Transverse colon (tissue), 4 donors: Measurements from ENCODE around the gene PPFIA4. TPM values are rescaled to one million over a fixed set of nuclear protein-coding genes. Genes with fewer than 3 reads are reported as not detected.

Experiments used
- DNase-seq: peaks from one replicate; pipeline ENCODE4 v3.0.0-alpha.2; 2019
- H3K27ac ChIP-seq, 4 donors: fragments of 200-600 bp; sonication (generic); 2 replicates each; pipeline ENCODE4 v1.5.1; 2016 to 2018; ENCODE audit warnings: inconsistent platforms in 4 of 4
- H3K27me3 ChIP-seq: fragments of 200-600 bp; sonication (generic); 2 replicates; pipeline ENCODE4 v1.5.1; 2017; ENCODE audit warnings: inconsistent platforms
- H3K36me3 ChIP-seq, 4 donors: fragments of 200-600 bp; sonication (generic); 2 replicates each; pipeline ENCODE4 v1.5.1; 2017 to 2019; ENCODE audit warnings: inconsistent platforms in 4 of 4
- H3K4me1 ChIP-seq, 4 donors: fragments of 200-600 bp; sonication (generic); 2 replicates each; pipeline ENCODE4 v1.5.1; 2017 to 2020; ENCODE audit warnings: inconsistent platforms in 4 of 4
- H3K4me3 ChIP-seq, 4 donors: fragments of 200-600 bp; sonication (generic); 1 replicate in 1 of 4; 2 replicates in 3 of 4; pipeline versions ENCODE4 v1.5.1 to v1.6.1; 2017 to 2019; ENCODE audit warnings: inconsistent platforms in 4 of 4
- H3K9me3 ChIP-seq, 2 donors: fragments of 200-600 bp; sonication (generic); 2 replicates each; pipeline ENCODE4 v1.5.1; 2017 to 2019; ENCODE audit warnings: inconsistent platforms in 2 of 2
- EP300 ChIP-seq: sonication (generic); formaldehyde crosslinking; IDR thresholded peaks from one replicate; pipeline ENCODE4 v1.6.1; 2017; ENCODE audit warnings: antibody characterized with exemption, low read depth
- POLR2A ChIP-seq: fragments of 450-650 bp; IDR thresholded peaks from one replicate; pipeline ENCODE4 v1.6.1; 2016; ENCODE audit warnings: antibody characterized with exemption, mild to moderate bottlenecking, moderate library complexity
- POLR2AphosphoS5 ChIP-seq, 3 donors: sonication (generic); formaldehyde crosslinking; IDR thresholded peaks; one replicate each; pipeline ENCODE4 v1.6.1; 2016; ENCODE audit warnings: antibody characterized with exemption in 3 of 3
- WGBS, 2 donors: methylation state at CpG; one replicate each; pipeline ENCODE4 v1.1.5; 2018; ENCODE audit warnings: low coverage in 1 of 2; 5-methylcytosine and 5-hydroxymethylcytosine counted together
- in situ Hi-C, 4 donors: fragments of 200-750 bp; cut with MboI; loops; one replicate each; pipeline versions ENCODE4 v1.15.0 to v1.15.1; 2017; ENCODE audit warnings: low sequenced_read_pairs in 3 of 4, low pct_ligation_motif_present in 1 of 4, low pct_unique_long_range_greater_than_20kb in 1 of 4
- intact Hi-C: fragments of 100-400 bp; cut with DNase I; formaldehyde crosslinking; loops from one replicate; pipeline ENCODE4 v1.15.1; 2023; ENCODE audit warnings: low total_unique reads
- total RNA-seq, 4 donors: library from RNA; depleted of rRNA; stranded (reverse); fragments of >200 nt; gene quantifications; one replicate each; pipeline ENCODE4 v1.1.0, GENCODE V29; 2016
- TF ChIP-seq, protein P1 (sequence below), 5 experiments: fragments of 200-600 bp in 3 of 5; fragments of 450-650 bp in 2 of 5; sonication (generic) in 3 of 5; IDR thresholded peaks; 1 replicate in 2 of 5; 2 replicates in 3 of 5; pipeline ENCODE4 v1.5.1; 2016 to 2017; ENCODE audit warnings: antibody characterized with exemption in 5 of 5, inconsistent platforms in 3 of 5, mild to moderate bottlenecking in 2 of 5, moderate library complexity in 1 of 5

Gene PPFIA4
- total RNA-seq, 4 donors from 2014 or later, result 0.41 to 1.1 (median 0.48) TPM; not detected in 1

DNA sequence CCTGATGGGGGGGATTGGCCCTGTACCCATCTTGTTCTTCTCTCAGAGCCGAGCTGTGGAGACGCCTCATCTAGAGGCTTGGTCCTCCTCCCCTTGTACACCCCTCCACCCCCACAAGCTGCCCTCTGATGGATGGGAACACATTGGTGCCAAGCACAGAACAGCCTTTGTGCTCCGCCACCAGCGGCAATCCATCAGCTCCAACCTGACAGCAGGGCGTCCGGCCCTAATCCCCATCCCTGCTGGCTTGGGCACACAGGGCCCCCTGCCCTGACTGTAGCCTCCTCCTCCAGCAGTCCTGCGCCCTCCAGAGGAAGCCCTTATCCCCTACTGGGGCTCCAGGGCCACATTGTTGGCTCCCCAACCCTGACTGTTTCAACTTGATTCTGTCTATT is 63.4 kb downstream of the PPFIA4 start:
- in situ Hi-C loops (no loop called here), intact Hi-C loops (no loop called here)
- WGBS, 2 donors, result 88% methylated on average over 7 of the region's 7 CpGs; no CpG with 5 or more reads in 1 of the 2 donors
- no peaks in the 10 kb centered on the region for H3K36me3 ChIP-seq
- TF ChIP-seq POLR2AphosphoS5 (IDR thresholded peaks at IDR 0.05), result no peak
- TF ChIP-seq, protein P1, sequence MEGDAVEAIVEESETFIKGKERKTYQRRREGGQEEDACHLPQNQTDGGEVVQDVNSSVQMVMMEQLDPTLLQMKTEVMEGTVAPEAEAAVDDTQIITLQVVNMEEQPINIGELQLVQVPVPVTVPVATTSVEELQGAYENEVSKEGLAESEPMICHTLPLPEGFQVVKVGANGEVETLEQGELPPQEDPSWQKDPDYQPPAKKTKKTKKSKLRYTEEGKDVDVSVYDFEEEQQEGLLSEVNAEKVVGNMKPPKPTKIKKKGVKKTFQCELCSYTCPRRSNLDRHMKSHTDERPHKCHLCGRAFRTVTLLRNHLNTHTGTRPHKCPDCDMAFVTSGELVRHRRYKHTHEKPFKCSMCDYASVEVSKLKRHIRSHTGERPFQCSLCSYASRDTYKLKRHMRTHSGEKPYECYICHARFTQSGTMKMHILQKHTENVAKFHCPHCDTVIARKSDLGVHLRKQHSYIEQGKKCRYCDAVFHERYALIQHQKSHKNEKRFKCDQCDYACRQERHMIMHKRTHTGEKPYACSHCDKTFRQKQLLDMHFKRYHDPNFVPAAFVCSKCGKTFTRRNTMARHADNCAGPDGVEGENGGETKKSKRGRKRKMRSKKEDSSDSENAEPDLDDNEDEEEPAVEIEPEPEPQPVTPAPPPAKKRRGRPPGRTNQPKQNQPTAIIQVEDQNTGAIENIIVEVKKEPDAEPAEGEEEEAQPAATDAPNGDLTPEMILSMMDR (IDR thresholded peaks at IDR 0.05), result no peak
- TF ChIP-seq EP300, result no peak
- no peak for TF ChIP-seq POLR2A
- peaks cover 6% of the 10 kb centered on the region for H3K27me3 ChIP-seq
- no peak overlapping the region for H3K4me3 ChIP-seq
- no peak for DNase-seq
- no peak overlapping the region for H3K27ac ChIP-seq
- peaks cover 1 to 4% of the 10 kb centered on the region in 2 donors for H3K9me3 ChIP-seq
- H3K4me1 ChIP-seq, result no peaks in the 10 kb centered on the region

DNA sequence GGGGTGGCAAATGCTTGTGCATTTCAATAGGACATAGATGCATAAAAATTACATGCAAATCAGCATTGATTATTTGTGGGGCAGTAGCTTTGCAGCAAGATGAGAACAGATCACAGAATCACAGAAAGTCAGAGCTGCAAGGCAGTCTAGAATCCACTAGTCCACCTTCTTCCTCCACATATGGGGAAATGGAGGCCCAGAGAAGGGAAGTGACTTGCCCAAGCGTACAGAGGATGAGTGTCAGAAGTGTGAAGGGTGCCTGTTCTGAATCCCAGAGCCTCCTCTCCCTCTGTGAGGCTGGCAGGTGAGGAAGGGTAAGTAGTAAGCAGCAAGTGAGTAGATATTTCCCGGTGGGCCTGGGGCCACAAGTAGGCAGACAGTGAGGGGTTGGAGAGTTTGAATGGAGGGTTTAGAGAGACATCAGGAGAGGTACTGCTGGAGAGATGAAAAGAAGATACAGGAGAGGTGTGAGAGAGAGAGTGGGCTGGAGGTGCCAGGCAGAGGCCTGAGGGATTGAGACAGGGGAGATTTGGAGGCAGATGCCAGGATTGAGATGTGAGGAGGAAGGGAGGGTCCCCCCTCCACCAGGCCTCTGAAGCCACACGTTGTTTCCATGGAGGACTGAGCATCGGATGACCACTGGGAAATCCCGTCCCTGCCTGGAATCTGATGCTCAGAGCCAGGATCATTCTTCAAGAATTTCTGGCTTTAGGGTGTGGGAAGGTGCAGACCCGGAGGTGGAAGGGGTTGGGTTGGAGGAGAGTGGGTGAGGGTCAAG is 64.3 kb downstream of the PPFIA4 start:
- H3K4me3 ChIP-seq, result no peak overlapping the region
- H3K36me3 ChIP-seq, result no peaks in the 10 kb centered on the region
- TF ChIP-seq EP300 (no peak), POLR2A (no peak)
- intact Hi-C loops, result no loop called here
- H3K9me3 ChIP-seq, result peaks cover 9 to 11% of the 10 kb centered on the region in 2 donors
- 69 to 100% methylated on average over 1 to 6 of the region's 6 CpGs for WGBS, 2 donors
- in situ Hi-C loops, result no loop called here
- DNase-seq, result no peak
- H3K4me1 ChIP-seq, result no peaks in the 10 kb centered on the region
- H3K27ac ChIP-seq, result no peak overlapping the region
- peaks cover 6% of the 10 kb centered on the region for H3K27me3 ChIP-seq

DNA sequence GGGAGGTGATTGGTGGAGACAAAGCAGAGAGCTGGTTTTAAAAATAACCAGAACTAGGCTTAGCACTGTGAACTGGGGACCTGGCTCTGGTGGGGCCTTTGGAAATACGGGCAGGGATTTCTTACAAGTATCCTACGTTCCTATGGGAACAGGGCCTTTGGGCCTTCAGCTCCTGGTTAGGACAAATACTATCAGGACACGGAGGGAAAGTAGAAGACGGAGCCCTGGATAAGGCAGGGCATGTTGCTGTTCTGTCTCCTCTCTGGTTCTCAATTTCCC is 64.8 kb downstream of the PPFIA4 start:
- Histone ChIP-seq H3K27ac (no peak overlapping the region), H3K36me3 (no peaks in the 10 kb centered on the region), H3K27me3 (peaks cover 6% of the 10 kb centered on the region), H3K4me1 (no peaks in the 10 kb centered on the region), H3K4me3 (no peak overlapping the region), H3K9me3 (peaks cover 9 to 14% of the 10 kb centered on the region in 2 donors)
- TF ChIP-seq POLR2AphosphoS5 (IDR thresholded peaks at IDR 0.05) (no peak), POLR2A (no peak), EP300 (no peak)
- TF ChIP-seq, protein P1 (IDR thresholded peaks at IDR 0.05), result no peak
- intact Hi-C loops, result no loop called here
- in situ Hi-C loops, result no loop called here
- no peak for DNase-seq
- WGBS, 2 donors, result 82 to 95% methylated on average over 3 to 4 of the region's 4 CpGs

DNA sequence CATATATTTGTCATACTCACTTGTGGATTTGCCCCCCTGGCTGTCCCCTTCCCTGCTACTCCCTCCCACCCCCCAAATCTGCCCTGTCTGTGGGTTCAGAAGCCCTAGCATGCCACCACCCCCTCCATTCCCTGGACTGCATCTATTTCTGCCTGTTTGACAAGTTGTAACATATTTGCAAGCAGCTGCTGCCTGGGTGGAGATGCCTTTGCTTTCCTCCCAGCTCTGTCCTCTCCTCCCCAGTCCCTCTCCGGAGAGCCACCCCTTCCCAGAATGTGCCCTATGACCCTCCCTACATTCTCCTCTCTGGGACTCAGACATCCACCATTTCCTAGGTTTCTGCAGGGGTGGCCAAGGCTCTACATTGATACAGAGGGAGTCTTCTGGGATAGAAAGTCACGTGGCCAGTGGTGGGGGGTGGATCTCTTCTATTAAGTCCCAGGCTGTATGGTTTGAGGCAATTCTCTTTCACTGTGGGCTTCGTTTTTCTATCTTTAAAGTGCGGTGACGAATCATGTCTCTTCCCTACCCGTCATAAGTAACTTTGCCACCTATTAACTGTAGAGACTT is 65.6 kb downstream of the PPFIA4 start:
- in situ Hi-C loops, result no loop called here
- H3K27ac ChIP-seq, result no peak overlapping the region
- TF ChIP-seq POLR2A, result no peak
- no peak for TF ChIP-seq EP300
- TF ChIP-seq POLR2AphosphoS5 (IDR thresholded peaks at IDR 0.05), result no peak
- TF ChIP-seq, protein P1 (IDR thresholded peaks at IDR 0.05), result no peak
- no peak for DNase-seq
- peaks cover 6% of the 10 kb centered on the region for H3K27me3 ChIP-seq
- intact Hi-C loops, result no loop called here
- H3K4me1 ChIP-seq, result no peaks in the 10 kb centered on the region
- no peaks in the 10 kb centered on the region for H3K36me3 ChIP-seq
- 77% methylated on average over 6 of the region's 6 CpGs; no CpG with 5 or more reads in 1 of the 2 donors for WGBS, 2 donors
- peaks cover 9 to 14% of the 10 kb centered on the region in 2 donors for H3K9me3 ChIP-seq
- no peak overlapping the region for H3K4me3 ChIP-seq
